Prostate gland (tissue), 2 donors: Measurements from ENCODE around the gene RNU5B-1. TPM values are rescaled to one million over a fixed set of nuclear protein-coding genes. Genes with fewer than 3 reads are reported as not detected.

Source experiments
- DNase-seq: peaks from one replicate; pipeline ENCODE4 v3.0.0-alpha.2; 2019; ENCODE audit warnings: low spot score
- H3K27ac ChIP-seq, 2 donors: fragments of 200-600 bp; sonication (generic); 2 replicates each; pipeline ENCODE4 v1.5.1; 2017 to 2019
- H3K27me3 ChIP-seq: fragments of 200-600 bp; sonication (generic); replicated peaks from 2 replicates; pipeline ENCODE4 v1.5.1; 2019; ENCODE audit not compliant: insufficient read depth
- H3K36me3 ChIP-seq, 2 donors: fragments of 200-600 bp; sonication (generic); 1 replicate in 1 of 2; 2 replicates in 1 of 2; pipeline versions ENCODE4 v1.5.1 to v1.8.1; 2017 to 2019
- H3K4me1 ChIP-seq: fragments of 200-600 bp; sonication (generic); replicated peaks from 2 replicates; pipeline ENCODE4 v1.5.1; 2019
- H3K4me3 ChIP-seq, 2 donors: fragments of 200-600 bp; sonication (generic); 2 replicates each; pipeline ENCODE4 v1.5.1; 2017 to 2019
- H3K9me3 ChIP-seq: fragments of 200-600 bp; sonication (generic); 2 replicates; pipeline ENCODE4 v1.5.1; 2017
- CTCF ChIP-seq, 4 experiments: fragments of 200-600 bp in 2 of 4; fragments of 450-650 bp in 2 of 4; sonication (generic) in 2 of 4; IDR thresholded peaks; 1 replicate in 3 of 4; 2 replicates in 1 of 4; pipeline ENCODE4 v1.5.1; 2016 to 2019; ENCODE audit warnings: antibody characterized with exemption in 4 of 4, mild to moderate bottlenecking in 2 of 4, moderate library complexity in 2 of 4
- POLR2A ChIP-seq: fragments of 450-650 bp; IDR thresholded peaks from one replicate; pipeline ENCODE4 v1.6.1; 2016; ENCODE audit warnings: antibody characterized with exemption, mild to moderate bottlenecking
- POLR2AphosphoS5 ChIP-seq: sonication (generic); formaldehyde crosslinking; IDR thresholded peaks from one replicate; pipeline ENCODE4 v1.6.1; 2017; ENCODE audit warnings: antibody characterized with exemption
- WGBS: methylation state at CpG from one replicate; pipeline ENCODE4 v1.1.5; 2018; 5-methylcytosine and 5-hydroxymethylcytosine counted together
- intact Hi-C: fragments of 100-400 bp; cut with DNase I; formaldehyde crosslinking; loops from one replicate; pipeline ENCODE4 v1.14.2; 2022
- total RNA-seq, 2 donors: library from RNA; depleted of rRNA; stranded (reverse); fragments of >200 nt; gene quantifications; one replicate each; pipeline ENCODE4 v1.1.0, GENCODE V29; 2016

The RNU5B-1 gene
- total RNA-seq, 2 donors from 2014 or later, result not detected

GRCh38 chr15:65292938-65293518, 11.4 kb upstream of the RNU5B-1 start:
- DNase-seq, result no peak
- WGBS, result 68% methylated on average over 1 of the region's 1 CpG
- Histone ChIP-seq H3K36me3 (no peaks in the 10 kb centered on the region), H3K27me3 (no peaks in the 10 kb centered on the region), H3K4me1 (no peaks in the 10 kb centered on the region), H3K9me3 (no peaks in the 10 kb centered on the region), H3K27ac (no peak overlapping the region), H3K4me3 (no peak overlapping the region)
- intact Hi-C loops, result no loop called here
- no peak for TF ChIP-seq CTCF (IDR thresholded peaks at IDR 0.05)
- no peak for TF ChIP-seq POLR2AphosphoS5
- no peak for TF ChIP-seq POLR2A

GRCh38 chr15:65298731-65299130, 5.7 kb upstream of the RNU5B-1 start:
- DNase-seq, result no peak
- Histone ChIP-seq H3K36me3 (no peaks in the 10 kb centered on the region), H3K4me3 (no peak overlapping the region), H3K4me1 (no peaks in the 10 kb centered on the region), H3K27me3 (no peaks in the 10 kb centered on the region), H3K9me3 (no peaks in the 10 kb centered on the region), H3K27ac (no peak overlapping the region)
- TF ChIP-seq POLR2A (no peak), POLR2AphosphoS5 (no peak), CTCF (IDR thresholded peaks at IDR 0.05) (no peak)
- 86% methylated on average over 11 of the region's 11 CpGs for WGBS
- intact Hi-C loops, result loop anchor here (5.0 kb wide), 1 partner anchor 111 kb away; the partner anchor contains the start of gene CLPX

GRCh38 chr15:65300924-65301441, 3.5 kb upstream of the RNU5B-1 start:
- H3K36me3 ChIP-seq, result no peaks in the 10 kb centered on the region
- 90% methylated on average over 23 of the region's 36 CpGs for WGBS
- H3K27me3 ChIP-seq, result no peaks in the 10 kb centered on the region
- no peak for TF ChIP-seq POLR2AphosphoS5
- no peak for TF ChIP-seq CTCF (IDR thresholded peaks at IDR 0.05)
- TF ChIP-seq POLR2A, result no peak
- no peaks in the 10 kb centered on the region for H3K9me3 ChIP-seq
- intact Hi-C loops, result no loop called here
- no peaks in the 10 kb centered on the region for H3K4me1 ChIP-seq
- DNase-seq, result no peak
- no peak overlapping the region for H3K27ac ChIP-seq
- no peak overlapping the region for H3K4me3 ChIP-seq

GRCh38 chr15:65302061-65302460, 2.4 kb upstream of the RNU5B-1 start:
- no peak for TF ChIP-seq POLR2AphosphoS5
- TF ChIP-seq POLR2A, result no peak
- no peak for TF ChIP-seq CTCF (IDR thresholded peaks at IDR 0.05)
- H3K27me3 ChIP-seq, result no peaks in the 10 kb centered on the region
- no peaks in the 10 kb centered on the region for H3K36me3 ChIP-seq
- no peak for DNase-seq
- H3K27ac ChIP-seq, result no peak overlapping the region
- WGBS, result 77% methylated on average over 24 of the region's 24 CpGs
- intact Hi-C loops, result no loop called here
- no peak overlapping the region for H3K4me3 ChIP-seq
- no peaks in the 10 kb centered on the region for H3K9me3 ChIP-seq
- no peaks in the 10 kb centered on the region for H3K4me1 ChIP-seq
